SK-N-MC (cell line): ENCODE data around the gene NLK.

Source experiments
- DNase-seq: peaks from one replicate; pipeline ENCODE4 v3.0.0-alpha.2; 2011; ENCODE audit warnings: low read depth, low spot score
- H3K27ac ChIP-seq: fragments of 200-600 bp; sonication (generic); 2 replicates; pipeline ENCODE4 v1.5.1; 2016; ENCODE audit warnings: mixed run types
- H3K36me3 ChIP-seq: fragments of 200-600 bp; sonication (generic); 2 replicates; pipeline ENCODE4 v1.6.1; 2017; ENCODE audit warnings: antibody characterized with exemption, low read length, mixed read lengths; ENCODE audit not compliant: insufficient read depth
- H3K4me3 ChIP-seq: fragments of 200-600 bp; sonication (generic); 2 replicates; pipeline ENCODE4 v1.5.1; 2016
- H3K9ac ChIP-seq: fragments of 200-600 bp; sonication (generic); 2 replicates; pipeline ENCODE4 v1.8.0; 2017; ENCODE audit warnings: mixed run types, mixed read lengths; ENCODE audit not compliant: insufficient read length
- H3K9me3 ChIP-seq: fragments of 200-600 bp; sonication (generic); 2 replicates; pipeline ENCODE4 v1.6.1; 2017; ENCODE audit warnings: low read depth, mild to moderate bottlenecking, antibody characterized with exemption, low read length, moderate library complexity, mixed read lengths
- EZH2 ChIP-seq: fragments of 200-600 bp; sonication (generic); IDR thresholded peaks from one replicate; pipeline ENCODE4 v1.6.1; 2017; ENCODE audit warnings: antibody characterized with exemption
- FOXP2 ChIP-seq: optimal IDR thresholded peaks from 2 replicates; pipeline ENCODE3; 2011; ENCODE audit warnings: mild to moderate bottlenecking, moderate library complexity; ENCODE audit not compliant: insufficient read depth; ENCODE audit errors: extremely low read length, control extremely low read depth
- POLR2AphosphoS5 ChIP-seq: IDR thresholded peaks from 2 replicates; pipeline ENCODE4 v1.6.1; 2012; ENCODE audit warnings: mild to moderate bottlenecking, low read depth, low read length, borderline replicate concordance

Gene NLK

GRCh38 chr17:28045304-28045703, 2.8 kb downstream of the NLK start:
- TF ChIP-seq EZH2 (no peak), POLR2AphosphoS5 (no peak), FOXP2 (no peak)
- H3K36me3 ChIP-seq, result peaks cover 4% of the 10 kb centered on the region; the same call in 1 of the 2 replicates
- no peak overlapping the region for H3K9ac ChIP-seq
- H3K9me3 ChIP-seq, result no peaks in the 10 kb centered on the region
- no peak overlapping the region for H3K27ac ChIP-seq
- H3K4me3 ChIP-seq, result no peak overlapping the region
- DNase-seq, result no peak

DNA sequence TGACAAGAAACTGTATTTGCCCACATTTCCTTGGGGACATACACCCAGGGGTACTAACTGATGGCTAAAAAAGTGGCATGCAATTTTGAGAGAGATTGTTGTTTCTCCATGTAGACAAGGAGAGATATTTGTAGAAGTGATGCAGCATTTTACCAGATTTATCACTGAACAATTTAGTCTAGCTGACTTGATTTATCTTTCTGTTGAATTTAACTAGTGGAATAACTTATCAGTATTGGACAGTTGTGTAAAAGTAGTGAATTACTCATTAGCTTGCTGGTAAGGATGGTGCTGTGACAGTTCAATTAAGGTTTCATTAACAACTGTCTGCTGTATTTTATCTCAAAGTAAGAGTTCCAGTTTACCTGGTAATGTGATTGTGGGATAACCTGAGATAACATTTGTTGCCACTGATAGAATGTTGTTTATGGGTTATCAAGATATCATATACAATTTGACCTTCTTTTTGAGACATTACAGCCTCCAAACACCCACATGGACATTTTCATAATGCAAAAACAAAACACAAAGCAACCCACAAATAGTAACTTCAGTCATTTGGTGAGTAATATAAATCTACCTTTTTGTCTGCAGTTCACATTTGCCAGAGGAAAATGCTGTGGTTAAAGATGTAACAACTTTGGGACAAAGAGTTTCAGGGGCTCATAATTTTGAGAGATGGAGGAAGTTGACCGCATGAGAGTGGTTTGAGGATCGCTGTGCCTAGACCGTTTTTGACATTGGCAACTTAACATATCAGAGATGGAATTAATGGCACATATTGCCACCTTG, 3.8 kb downstream of the NLK start:
- Histone ChIP-seq H3K36me3 (peaks cover 4% of the 10 kb centered on the region; the same call in 1 of the 2 replicates), H3K9ac (no peak overlapping the region), H3K4me3 (no peak overlapping the region), H3K9me3 (no peaks in the 10 kb centered on the region), H3K27ac (no peak overlapping the region)
- TF ChIP-seq EZH2, result no peak
- no peak for TF ChIP-seq FOXP2
- no peak for TF ChIP-seq POLR2AphosphoS5
- no peak for DNase-seq

GRCh38 chr17:28047806-28048205, 5.3 kb downstream of the NLK start:
- H3K9me3 ChIP-seq, result no peaks in the 10 kb centered on the region
- H3K4me3 ChIP-seq, result no peak overlapping the region
- H3K36me3 ChIP-seq, result peaks cover 4% of the 10 kb centered on the region; the same call in 1 of the 2 replicates
- no peak overlapping the region for H3K9ac ChIP-seq
- DNase-seq, result no peak
- H3K27ac ChIP-seq, result peak overlapping the region; percentile 62; the same call in 1 of the 2 replicates
- no peak for TF ChIP-seq POLR2AphosphoS5
- no peak for TF ChIP-seq FOXP2
- TF ChIP-seq EZH2, result no peak

DNA sequence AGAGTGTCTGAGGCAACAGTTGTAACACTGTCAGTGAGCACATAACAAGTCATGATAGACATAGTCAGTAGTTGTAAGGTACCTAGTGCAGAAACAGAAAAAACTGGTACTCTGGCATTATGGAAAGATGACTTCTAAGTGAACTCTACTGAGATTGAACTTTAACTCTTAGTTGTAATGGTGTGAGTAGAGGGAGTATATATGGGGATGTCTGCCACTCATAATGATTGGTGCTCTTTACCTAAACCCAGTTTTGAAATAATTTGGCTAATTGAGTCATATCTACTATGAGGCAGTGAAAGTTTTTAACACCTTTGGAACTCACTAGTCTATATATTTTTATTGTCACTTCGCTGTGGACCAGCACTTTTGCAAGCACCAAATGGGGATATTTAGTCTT, 6.6 kb downstream of the NLK start:
- H3K36me3 ChIP-seq, result peaks cover 4% of the 10 kb centered on the region; the same call in 1 of the 2 replicates
- no peak overlapping the region for H3K27ac ChIP-seq
- no peaks in the 10 kb centered on the region for H3K9me3 ChIP-seq
- no peak overlapping the region for H3K4me3 ChIP-seq
- TF ChIP-seq EZH2 (no peak), POLR2AphosphoS5 (no peak), FOXP2 (no peak)
- H3K9ac ChIP-seq, result no peak overlapping the region
- no peak for DNase-seq

- no peaks in the 10 kb centered on the region for H3K9me3 ChIP-seq
- H3K27ac ChIP-seq, result no peak overlapping the region
- H3K9ac ChIP-seq, result no peak overlapping the region
- TF ChIP-seq FOXP2 (no peak), POLR2AphosphoS5 (no peak), EZH2 (no peak)
- no peaks in the 10 kb centered on the region for H3K36me3 ChIP-seq
- no peak for DNase-seq
- no peak overlapping the region for H3K4me3 ChIP-seq
Observed at GRCh38 chr17:28053044-28053670, 10.7 kb downstream of the NLK start.

DNA sequence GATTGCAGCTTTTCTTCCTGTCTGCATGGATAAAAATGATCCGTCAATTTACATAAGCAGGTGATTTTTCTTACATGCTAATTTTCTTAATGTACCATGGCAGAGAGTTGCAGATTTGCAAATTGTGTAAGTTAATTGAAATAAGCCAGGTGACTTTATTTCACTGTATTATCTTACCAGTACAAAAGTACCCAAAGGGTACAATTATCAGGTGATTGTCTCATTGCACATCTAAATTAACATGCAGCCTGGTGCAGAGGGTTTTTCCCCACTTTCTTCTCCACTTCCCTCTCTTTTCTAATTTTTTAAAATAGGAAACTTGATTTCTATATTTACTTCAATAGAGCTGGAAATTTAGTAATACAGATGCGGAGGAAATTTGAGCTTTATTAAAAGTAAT, 11.2 kb downstream of the NLK start:
- Histone ChIP-seq H3K4me3 (no peak overlapping the region), H3K27ac (no peak overlapping the region), H3K9me3 (no peaks in the 10 kb centered on the region), H3K9ac (no peak overlapping the region), H3K36me3 (no peaks in the 10 kb centered on the region)
- TF ChIP-seq EZH2, result no peak
- no peak for TF ChIP-seq POLR2AphosphoS5
- no peak for TF ChIP-seq FOXP2
- DNase-seq, result no peak

DNA sequence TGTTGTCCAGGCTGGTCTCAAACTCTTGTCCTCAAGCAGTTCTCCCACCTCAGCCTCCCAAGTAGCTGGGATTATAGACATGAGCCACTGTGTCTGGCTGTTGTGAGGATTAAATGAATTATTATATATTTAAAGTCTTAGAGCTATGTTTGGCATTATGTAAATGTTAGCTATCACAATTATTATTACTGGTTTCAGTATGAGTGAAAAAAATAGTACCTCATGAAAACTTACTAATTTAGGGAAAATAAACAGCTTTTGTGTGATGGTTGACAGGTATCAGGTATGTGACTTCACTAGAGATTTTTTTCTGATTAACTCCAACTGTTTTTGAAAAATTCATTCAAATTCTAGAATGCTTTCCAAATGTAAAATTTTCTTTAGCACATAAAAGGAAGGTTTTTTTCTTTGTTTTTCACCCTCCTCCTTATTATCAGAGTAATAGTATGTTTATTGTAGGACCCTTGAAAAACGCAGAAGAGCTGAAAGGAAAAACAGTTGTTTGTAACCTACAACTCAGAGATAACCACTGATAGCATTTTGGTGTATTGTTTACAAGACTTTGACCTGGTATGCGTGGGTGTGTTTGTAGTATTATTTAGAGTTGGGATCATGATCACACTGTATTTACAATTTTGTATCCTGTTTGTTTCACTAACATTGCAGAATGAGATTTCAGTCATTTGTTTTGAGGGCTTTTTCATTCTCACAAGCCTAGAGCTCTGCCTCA, 13.2 kb downstream of the NLK start:
- Histone ChIP-seq H3K9ac (no peak overlapping the region), H3K4me3 (no peak overlapping the region), H3K9me3 (no peaks in the 10 kb centered on the region), H3K36me3 (no peaks in the 10 kb centered on the region), H3K27ac (no peak overlapping the region)
- TF ChIP-seq EZH2 (no peak), FOXP2 (no peak), POLR2AphosphoS5 (no peak)
- no peak for DNase-seq

- no peak for TF ChIP-seq EZH2
- TF ChIP-seq FOXP2, result no peak
- Histone ChIP-seq H3K36me3 (no peaks in the 10 kb centered on the region), H3K4me3 (no peak overlapping the region), H3K9me3 (no peaks in the 10 kb centered on the region), H3K9ac (no peak overlapping the region), H3K27ac (no peak overlapping the region)
- DNase-seq, result no peak
Observed at GRCh38 chr17:28056276-28056620, 13.8 kb downstream of the NLK start.
